Activated T-helper 9 cell treated with anti-CD3 and anti-CD28 coated beads, Interleukin-2, amount 50 U/mL, for 16 hours (primary cell): ENCODE measurements around the gene GDPD3.
"Not testable (repeated sequence)": the region's sequence is repeated elsewhere in the genome, so short reads cannot be mapped to it uniquely, and the experiment has no call there.

Source experiments
- DNase-seq: peaks from one replicate; pipeline ENCODE4 v3.0.0-alpha.2; 2020; ENCODE audit warnings: low read depth

Gene GDPD3

GRCh38 chr16:30124985-30125379 lies 11.6 kb upstream of the GDPD3 start:
- DNase-seq = no peak

GRCh38 chr16:30122604-30123160 lies 9.3 kb upstream of the GDPD3 start:
- no peak for DNase-seq

GRCh38 chr16:30121741-30122571 lies 8.6 kb upstream of the GDPD3 start:
- no peak for DNase-seq

DNA sequence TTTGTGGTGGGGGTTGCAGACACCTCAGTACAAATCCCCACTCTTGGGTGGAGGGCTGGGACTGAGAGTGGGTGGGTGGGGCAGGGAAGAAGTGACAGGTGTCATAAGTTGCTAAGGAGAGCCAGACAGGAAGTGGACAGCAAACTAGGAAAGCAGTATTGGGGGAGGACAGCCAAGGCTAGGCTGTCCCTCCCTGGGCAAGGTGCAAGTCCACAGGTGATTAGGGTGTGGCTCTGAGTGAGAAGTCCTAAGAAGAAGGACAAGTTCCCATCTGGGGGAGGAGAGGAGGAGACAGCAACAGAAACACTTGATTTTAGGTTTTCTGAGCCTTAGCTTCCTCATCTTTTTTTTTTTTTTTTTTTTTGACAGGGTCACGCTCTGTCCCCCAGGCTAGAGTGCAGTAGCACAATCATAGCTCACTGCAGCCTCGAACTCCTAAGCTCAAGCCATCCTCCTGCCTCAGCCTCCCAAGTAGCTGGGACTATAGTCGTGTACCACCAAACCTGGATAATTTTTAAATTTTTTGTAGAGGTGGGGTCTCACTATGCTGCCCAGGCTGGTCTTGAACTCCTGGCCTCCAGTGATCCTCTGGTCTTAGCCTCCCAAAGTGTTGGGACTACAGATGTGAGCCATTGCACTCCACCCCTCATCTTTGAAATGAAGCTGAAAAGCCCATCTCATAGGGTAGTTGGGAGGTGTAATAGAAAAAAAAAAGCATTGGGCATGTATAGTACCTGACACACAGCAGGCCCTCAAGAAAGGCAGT lies 7.2 kb upstream of the GDPD3 start:
- no peak for DNase-seq

GRCh38 chr16:30119428-30119827 lies 6.1 kb upstream of the GDPD3 start:
- DNase-seq = no peak

GRCh38 chr16:30117768-30118167 lies 4.4 kb upstream of the GDPD3 start:
- DNase-seq = no peak

DNA sequence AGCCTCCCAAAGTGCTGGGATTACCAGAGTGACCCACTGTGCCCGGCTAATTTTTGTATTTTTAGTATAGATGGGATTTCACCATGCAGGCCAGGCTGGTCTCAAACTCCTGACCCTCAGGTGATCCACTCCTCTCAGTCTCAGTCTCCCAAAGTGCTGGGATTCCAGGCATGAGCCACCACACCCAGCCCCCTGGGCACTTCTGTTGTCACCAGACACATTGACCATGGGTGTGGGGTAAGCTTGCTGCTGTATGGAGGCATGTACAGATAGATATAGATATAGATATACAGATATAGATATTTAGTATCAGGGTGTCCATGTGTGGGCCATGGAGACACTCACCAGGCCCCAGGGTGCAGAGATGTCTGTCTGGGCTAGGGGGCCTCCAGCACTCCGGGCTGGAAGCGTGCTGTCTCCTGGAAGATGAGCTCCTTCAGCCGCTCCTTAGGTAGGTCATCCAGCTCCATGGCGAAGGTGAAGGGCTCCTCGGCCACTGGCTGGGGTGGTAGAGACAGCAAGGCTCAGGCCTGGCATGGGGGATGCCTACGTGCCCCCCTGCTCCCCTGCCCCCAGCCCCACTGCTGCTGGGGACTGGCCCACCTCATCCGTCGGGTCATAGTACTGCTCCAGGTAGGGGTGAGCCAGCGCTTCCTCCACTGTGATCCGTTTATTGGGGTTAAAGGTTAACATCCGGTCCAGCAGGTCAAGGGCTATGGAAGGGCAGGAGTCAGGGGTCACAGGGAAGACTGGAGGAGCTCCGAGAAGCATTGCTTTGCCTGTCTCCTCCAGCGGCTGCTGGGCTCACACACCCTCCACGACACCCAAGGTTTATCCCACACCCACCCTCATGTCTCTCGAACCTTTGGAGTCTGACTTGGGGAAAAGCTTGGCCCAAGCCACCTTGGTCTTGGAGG lies 3.2 kb upstream of the GDPD3 start:
- DNase-seq = no peak

- no peak for DNase-seq
Measured at GRCh38 chr16:30115238-30115637, 1.9 kb upstream of the GDPD3 start.

- not testable (repeated sequence) for DNase-seq
Measured at GRCh38 chr16:30114833-30115232, 1.5 kb upstream of the GDPD3 start.

GRCh38 chr16:30114411-30114810 lies 1.1 kb upstream of the GDPD3 start:
- DNase-seq = no peak

DNA sequence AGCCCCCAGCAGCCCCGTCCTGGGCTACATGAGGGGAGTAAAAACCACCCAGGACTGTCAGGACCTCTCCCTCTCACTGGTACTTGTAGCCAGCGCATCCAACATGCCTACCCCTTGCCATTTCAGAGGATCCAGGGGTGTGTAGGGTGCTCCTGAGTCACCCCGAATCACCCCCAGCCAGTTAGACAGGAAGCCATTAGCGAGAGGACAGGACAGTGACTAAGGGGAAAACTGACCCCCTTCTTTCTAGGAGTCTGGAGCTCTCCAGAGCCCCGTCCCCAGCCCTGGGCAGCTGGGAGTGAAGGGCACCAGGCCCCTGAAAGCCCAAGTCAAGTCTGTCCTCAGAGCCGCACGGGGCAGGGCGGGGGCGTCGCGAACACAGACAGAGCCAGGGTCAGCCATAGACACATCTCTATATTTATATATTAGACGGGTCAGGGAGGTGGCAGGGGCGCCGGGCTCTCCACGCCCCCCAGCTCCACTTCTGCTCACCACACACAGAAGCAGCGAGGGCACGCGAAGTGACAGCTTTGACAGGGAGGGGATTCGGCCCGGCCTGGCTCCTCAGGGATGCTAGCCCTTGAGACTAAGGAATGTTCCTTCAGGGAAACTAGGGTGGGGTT lies 485 bp upstream of the GDPD3 start:
- DNase-seq = no peak

- DNase-seq = peak; percentile 43
Measured at GRCh38 chr16:30112197-30113030, 923 bp downstream of the GDPD3 start.

- DNase-seq = no peak
Measured at GRCh38 chr16:30110661-30111060, 2.7 kb downstream of the GDPD3 start.

GRCh38 chr16:30108059-30108850 lies 5.1 kb downstream of the GDPD3 start:
- DNase-seq = no peak

GRCh38 chr16:30104492-30104891 lies 8.8 kb downstream of the GDPD3 start:
- no peak for DNase-seq

- no peak for DNase-seq
Measured at GRCh38 chr16:30104090-30104489, 9.2 kb downstream of the GDPD3 start.

DNA sequence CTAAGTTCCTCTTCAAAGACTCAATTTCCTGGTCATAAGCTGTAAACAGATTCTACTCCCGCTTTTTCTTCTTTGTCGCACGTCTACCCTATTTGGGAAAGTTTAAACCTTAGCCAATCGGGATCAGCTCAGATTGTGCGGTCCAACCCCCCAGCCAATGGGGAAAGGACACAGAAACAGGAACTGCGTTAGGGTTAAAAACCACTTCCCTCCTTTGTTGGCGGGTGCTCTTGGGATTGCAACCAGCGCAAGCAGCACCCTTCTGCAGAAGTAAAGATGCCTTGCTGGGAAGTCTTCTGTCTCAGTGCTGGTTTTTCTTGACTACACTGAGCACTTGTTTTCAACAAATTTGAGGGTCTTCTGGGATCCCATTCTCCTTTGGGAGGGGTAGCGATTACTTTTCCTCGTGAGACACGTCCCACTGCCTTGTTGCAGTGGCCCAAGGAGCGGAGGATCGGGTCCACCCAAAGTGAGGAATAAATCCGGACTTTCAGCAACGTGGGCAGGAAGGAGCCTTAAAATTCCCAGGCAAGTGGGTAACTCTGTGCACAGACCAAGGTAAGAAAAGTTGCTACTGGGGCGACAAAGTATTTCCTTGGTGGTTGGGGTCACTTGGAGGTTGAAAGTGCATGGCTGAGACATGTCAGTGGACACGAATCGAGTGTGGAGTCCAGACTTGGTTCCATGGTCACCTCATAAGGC lies 16.3 kb downstream of the GDPD3 start:
- no peak for DNase-seq

GRCh38 chr16:30096105-30096861 lies 17.1 kb downstream of the GDPD3 start, which contains the start of gene YPEL3:
Gene YPEL3, minus strand, starts transcription at chr16:30096213. Its CDS starts 731 bp downstream, at chr16:30095482.
- DNase-seq = peak; percentile 85
